CD4-positive, alpha-beta T cell treated with Interleukin-2 at 100 ng/mL for 4 hours (primary cell): ENCODE measurements around the gene SLC30A2.

Source experiments
- DNase-seq: peaks from one replicate; pipeline ENCODE4 v3.0.0-alpha.2; 2020; ENCODE audit warnings: low spot score

The SLC30A2 gene

GRCh38 chr1:26069941-26070295 is 24.0 kb upstream of the SLC30A2 start:
- no peak for DNase-seq

- DNase-seq: no peak
These were observed 21.6 kb upstream of the SLC30A2 start, which contains the start of gene TRIM63 for GRCh38 chr1:26067432-26067911. TRIM63 (minus strand) TSS chr1:26067630; CDS start chr1:26067494, 136 bp downstream.

DNA sequence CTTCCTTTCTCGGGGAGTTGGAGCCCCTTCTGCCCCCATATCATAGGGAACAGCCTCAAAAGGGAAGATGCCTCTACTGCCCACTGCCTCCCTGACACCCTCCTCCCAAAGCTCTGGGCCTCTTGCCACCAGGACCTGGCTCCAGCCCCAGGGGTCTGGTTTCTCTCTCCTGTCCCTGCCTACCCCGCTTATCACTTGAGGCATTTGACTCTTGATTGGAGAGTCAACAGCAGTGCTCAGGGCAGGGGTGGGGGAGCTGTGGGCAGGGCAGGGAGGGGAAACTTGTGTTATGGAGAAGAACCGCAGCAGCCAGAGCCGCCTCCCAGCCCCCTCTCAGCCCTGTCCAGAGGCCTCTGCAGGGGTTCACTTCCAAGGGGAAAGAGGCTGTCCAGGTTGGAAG is 20.9 kb upstream of the SLC30A2 start:
- no peak for DNase-seq

GRCh38 chr1:26066160-26066559 is 20.2 kb upstream of the SLC30A2 start:
- DNase-seq: no peak

- no peak for DNase-seq
These were observed 18.6 kb upstream of the SLC30A2 start for GRCh38 chr1:26064553-26064952.

- DNase-seq: no peak
These were observed 15.1 kb upstream of the SLC30A2 start for GRCh38 chr1:26060832-26061574.

DNA sequence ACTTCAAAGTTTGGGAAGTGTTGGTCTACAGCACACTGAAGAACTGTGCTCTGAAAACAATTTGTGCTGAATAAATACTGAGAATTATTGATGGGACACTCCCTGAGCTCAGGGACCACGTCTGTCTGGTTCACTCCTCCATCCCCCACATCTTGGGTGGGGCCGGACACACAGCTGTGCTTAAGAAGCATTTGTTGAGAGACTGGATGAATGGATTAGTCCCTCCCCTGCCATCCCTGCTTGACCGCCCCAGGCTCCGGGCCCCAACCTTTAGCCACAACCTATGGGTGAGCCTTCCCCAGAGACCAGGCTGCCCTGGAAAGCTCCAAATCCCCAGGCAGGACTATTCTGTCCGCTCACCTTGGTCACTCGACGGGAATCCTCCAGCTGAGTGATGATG is 14.0 kb upstream of the SLC30A2 start:
- no peak for DNase-seq

GRCh38 chr1:26058052-26058595 is 12.2 kb upstream of the SLC30A2 start:
- DNase-seq: no peak

DNA sequence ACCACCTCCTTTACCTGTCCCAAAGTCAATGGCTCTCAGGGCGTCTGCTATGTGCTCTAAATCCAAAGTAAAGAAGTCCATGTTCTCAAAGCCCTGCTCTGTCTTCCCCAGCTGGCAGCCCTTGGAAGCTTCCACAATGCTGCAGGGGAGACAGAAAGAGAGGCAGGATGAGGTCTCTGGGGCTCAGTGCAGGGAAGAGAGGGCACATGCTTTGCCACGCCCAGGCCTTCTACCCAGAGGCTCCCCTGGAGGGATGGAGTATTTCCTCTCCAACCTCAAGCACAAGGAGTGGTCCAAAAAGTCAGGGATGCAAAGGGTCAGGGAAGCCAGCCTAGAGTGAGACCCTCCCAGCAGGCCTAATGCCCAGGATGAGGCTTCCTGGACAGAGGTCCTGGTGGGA is 11.3 kb upstream of the SLC30A2 start:
- DNase-seq: no peak

GRCh38 chr1:26055041-26055440 is 9.1 kb upstream of the SLC30A2 start:
- DNase-seq: no peak

GRCh38 chr1:26053718-26054560 is 8.0 kb upstream of the SLC30A2 start:
- no peak for DNase-seq

- no peak for DNase-seq
These were observed 4.3 kb upstream of the SLC30A2 start for GRCh38 chr1:26050248-26050640.

DNA sequence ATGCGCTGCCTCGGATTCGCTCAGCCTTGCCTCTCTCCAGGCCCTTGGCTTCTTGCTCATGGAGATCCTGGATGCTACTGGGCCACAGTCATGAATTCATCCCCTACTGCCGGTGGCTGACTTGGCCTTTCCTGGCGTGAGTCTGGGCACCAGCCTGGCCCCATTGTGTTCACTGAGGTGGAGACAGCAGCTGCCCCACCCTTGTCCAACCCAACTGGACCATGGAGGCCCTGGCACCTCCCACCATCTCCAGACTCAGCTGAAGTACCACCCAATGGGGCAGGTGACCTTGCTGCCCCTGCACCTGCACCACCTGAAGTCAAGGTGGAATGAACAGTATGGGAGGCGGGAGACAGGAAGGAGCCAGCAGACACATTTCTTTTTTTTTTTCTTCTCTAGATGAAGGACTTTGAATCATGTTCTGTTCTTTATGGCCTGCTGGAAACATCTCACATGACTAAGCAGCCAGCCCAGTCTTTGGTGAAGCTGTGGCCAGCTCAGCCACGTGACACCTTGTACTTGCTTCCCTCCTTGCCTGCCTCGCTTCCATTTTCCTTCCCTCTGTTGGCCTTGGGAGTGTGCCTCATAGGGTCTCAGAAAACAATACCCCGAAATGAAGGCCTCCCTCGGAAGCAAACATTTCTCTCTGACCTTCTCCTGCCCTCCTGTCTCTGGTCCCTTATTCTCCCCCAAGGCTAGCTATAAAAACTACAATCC is 3.8 kb upstream of the SLC30A2 start:
- no peak for DNase-seq

DNA sequence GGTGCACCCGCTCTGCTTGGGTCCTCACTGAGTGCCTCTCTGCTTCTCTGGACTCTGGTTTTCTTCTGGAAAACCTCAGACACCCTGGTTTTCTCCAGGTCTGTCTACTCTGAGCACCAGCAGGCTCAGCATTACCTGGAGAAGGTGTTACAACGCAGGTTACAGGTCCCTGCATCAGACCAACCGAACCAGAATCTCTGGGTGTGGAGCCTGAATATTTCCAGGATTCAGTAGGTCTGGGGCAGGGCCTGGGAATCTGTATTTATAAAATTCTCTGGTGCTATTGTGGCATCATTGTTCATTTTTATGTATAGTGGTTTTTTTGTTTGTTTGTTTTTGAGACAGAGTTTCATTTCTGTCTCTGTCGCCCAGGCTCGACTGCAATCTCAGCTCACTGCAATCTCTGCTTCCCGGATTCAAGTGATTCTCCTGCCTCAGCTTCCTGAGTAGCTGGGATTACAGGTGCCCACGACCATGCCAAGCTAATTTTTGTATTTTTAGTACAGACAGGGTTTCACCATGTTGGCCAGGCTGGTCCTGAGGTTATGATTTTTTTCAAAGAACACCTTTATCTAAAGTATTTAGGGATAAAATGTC is 1.5 kb upstream of the SLC30A2 start:
- DNase-seq: no peak

DNA sequence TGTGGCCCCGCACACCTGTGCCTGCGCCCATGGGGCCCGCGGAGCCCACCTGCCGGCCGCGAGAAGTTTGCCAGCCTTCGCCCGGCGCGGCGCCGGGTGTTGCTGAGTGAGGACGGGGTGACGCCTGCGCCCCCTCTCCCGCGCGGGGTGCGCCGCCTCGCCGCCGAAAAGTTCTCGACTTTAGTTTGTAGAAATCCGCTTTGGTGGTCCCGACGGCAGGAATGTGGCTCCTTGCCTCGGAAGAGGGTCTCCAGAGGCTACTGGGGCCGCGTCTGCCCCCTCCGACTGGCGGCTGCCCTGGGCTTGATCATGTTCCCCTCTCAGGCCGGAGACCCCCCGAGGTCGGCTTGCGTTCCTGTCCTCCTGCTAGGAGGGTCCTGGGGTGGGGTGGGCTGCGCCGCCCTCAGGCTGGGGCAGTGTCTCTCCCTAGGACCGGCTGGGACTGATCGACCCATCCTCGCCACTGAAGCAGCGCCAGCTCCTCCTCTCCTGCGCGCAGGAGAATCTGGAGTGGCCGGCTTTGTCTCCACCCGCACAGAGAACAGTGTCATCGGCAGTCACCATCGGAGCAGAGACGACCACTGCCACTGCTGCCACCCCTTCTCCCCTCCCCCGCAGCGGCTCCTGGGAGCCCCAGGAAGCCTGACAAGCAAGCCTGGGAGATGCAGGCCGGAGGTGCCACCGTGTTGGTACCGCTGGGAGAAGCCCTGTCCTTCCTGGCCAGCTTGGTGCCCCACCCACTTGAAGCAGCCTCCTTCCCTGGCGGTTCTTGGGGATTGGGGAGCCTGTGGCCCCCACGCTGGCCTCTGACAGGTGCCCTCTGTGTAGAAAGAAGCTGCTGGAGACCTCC is 553 bp upstream of the SLC30A2 start:
- no peak for DNase-seq

GRCh38 chr1:26044971-26045721 is 772 bp downstream of the SLC30A2 start:
- no peak for DNase-seq

- DNase-seq: no peak
These were observed 1.5 kb downstream of the SLC30A2 start for GRCh38 chr1:26044414-26044813.

- DNase-seq: no peak
These were observed 2.2 kb downstream of the SLC30A2 start for GRCh38 chr1:26043765-26044164.

DNA sequence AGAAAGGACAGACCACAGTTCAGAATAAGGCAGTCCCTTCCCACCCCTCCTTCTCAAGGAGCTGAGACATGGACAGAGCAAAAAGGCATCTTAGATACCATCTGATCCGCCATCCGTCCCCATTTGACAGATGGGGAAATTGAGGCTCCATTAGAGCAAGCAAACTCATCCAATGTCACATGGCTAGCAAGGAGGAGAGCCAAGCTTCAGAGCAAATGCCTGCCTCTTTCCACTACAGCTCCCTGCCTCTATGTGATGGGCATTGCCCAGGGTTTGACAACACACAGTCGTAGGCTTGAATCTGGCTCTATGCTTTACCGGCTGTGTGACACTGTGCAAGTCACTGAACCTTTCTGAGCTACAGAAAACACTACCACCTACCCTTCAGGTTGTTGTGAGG is 3.9 kb downstream of the SLC30A2 start:
- no peak for DNase-seq

GRCh38 chr1:26041401-26041800 is 4.5 kb downstream of the SLC30A2 start:
- DNase-seq: no peak
